ENCODE data around the gene LRCH1.

The LRCH1 gene

DNA sequence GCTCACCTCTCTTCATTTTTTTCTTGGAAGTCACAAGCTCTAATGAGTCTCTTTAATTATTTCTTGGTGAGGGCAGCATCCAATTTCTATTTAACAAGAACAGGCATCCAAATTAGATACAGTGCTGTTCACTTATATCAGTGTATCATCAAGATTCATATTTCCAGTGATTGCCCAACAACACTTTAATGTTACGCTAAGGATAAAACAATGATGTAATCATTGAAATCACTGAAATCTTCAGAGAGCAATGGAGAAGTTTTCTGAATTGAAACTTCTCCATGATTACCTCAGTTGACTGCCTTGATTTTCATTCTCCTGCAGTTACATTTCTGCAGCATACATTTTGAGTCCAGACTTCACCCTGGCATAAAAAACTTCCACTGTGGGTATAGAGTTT is 17.1 kb upstream of the LRCH1 start:
- no peak for DNase-seq (ENCODE audit: low spot score)

DNA sequence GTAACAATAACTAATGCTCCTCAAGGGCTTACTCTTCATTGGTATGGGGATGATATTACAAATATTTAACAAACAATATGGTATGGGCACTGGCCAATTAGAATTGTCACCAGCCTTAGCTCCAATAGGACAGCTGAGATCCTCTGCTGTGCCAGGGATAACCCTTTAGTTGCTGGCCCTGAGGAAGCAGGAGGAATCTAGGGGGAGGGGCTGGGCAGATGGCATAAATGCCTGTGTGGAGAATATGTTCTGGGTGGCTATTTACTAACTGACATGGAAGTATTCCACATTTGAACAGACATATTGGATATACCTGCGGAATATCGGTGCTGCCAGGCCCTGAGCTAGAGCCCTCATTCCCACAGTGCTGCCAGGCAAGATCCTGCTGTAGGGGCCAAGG is 16.6 kb upstream of the LRCH1 start:
- no peak for DNase-seq (ENCODE audit: low spot score)

DNA sequence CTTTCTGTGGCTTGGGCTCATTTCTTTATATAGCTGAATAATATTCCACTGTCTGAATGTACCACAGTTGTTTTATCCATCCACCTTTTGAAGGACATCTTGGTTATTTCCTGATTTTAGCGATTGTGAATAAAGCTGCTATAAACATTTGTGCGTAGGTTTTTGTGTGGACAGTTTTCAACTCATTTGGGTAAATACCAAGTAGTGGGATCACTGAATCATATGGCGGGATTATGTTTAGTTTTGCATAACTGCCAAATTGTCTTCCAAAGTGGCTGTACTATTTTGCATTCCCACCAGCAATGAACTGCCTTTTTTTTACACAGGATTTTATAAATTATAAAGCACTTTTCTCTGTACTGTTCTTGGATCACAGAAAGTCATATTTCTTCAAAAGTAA is 13.7 kb upstream of the LRCH1 start:
- no peak for DNase-seq (ENCODE audit: low spot score)

DNA sequence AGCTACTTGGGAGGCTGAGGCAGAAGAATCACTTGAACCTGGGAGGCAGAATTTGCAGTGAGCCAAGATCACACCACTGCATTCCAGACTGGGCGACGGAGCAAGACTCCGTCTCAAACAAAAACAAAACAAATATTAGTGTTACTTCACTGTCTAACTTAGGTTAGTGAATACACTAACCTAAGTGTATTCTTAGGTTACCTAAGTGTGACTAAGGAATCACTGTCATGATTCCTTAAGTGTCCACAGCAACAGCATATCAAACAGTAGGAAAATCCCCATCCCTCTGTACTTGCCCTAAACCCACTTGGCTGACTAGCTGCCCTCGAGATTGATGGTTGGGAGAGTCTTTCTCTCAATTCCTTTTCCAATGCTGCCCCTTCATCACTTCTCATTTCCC is 11.8 kb upstream of the LRCH1 start:
- DNase-seq (ENCODE audit: low spot score) = no peak

DNA sequence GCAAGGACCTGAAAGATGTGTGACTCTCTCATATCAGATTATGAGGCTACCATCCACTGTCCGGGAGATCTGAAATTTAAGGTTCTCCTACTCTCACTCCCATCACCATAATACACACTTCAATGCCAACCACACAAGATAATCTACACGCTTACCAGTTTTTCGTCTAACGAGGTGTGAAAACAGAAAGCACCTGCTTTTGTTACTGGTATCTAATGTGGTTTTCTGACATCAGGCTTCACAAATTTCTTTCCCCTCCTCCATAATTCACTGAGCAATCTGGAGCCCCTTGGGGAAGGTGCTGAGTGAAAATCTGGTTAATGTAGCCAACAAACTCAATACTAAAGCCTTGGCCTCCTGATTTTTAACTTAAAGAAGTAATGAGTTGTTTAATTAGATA is 10.1 kb upstream of the LRCH1 start:
- no peak for DNase-seq (ENCODE audit: low spot score)

DNA sequence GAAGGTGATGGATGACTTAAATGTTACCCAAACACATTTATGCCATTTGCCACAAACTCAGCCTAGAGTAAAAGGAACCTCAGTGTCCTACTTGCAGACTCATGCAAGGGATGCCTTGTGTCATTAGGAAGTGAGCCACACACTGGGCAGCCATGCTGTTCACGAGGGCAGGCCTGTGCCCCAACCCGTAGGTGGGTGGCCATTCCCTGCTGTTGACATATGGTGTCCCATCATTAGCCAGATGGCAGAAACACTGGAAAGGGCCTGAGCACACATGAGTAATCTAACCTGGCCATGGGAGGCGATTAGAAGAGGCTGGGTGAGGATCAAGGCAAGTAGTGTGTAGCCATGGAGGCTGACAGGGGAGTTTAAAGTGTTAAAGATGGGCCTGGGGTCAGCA is 9.7 kb upstream of the LRCH1 start:
- DNase-seq (ENCODE audit: low spot score) = no peak

DNA sequence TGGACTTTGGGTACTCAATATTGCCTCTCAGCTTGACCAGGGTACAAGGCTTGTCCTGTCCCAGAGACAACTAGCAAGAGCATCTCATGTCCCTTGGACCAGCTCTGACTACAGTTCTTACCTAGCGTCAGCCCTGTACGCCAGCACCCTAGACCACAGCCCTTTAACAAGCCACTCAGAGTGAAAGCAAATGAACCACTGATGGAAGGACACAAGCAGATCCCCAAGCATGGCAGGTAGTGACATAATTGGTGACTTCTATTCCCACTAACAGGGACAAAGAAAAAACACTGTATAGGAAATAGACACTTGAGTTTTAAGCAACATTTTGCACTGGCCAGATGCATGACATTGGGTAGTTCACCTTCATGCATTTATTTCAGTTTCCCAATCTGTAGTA is 8.8 kb upstream of the LRCH1 start:
- no peak for DNase-seq (ENCODE audit: low spot score)

DNA sequence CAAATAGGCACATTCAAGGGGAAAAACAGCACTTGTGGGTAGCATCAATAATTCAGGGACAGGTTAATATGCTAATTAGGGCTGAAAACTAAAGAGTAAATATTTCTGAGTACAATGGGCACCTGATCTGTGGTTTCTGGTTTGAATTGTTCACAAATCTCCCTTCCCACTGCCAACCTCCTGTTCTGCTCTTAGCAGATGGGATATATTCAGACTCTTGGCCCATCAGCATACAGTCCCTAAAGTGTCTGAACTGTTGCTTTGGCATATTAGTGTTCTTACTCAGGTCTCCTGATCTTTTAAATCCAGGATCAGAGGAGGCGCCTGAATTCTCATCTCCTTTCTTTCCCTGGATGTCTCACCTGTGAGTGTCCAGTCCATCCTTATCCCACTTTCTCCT is 8.2 kb upstream of the LRCH1 start:
- no peak for DNase-seq (ENCODE audit: low spot score)

DNA sequence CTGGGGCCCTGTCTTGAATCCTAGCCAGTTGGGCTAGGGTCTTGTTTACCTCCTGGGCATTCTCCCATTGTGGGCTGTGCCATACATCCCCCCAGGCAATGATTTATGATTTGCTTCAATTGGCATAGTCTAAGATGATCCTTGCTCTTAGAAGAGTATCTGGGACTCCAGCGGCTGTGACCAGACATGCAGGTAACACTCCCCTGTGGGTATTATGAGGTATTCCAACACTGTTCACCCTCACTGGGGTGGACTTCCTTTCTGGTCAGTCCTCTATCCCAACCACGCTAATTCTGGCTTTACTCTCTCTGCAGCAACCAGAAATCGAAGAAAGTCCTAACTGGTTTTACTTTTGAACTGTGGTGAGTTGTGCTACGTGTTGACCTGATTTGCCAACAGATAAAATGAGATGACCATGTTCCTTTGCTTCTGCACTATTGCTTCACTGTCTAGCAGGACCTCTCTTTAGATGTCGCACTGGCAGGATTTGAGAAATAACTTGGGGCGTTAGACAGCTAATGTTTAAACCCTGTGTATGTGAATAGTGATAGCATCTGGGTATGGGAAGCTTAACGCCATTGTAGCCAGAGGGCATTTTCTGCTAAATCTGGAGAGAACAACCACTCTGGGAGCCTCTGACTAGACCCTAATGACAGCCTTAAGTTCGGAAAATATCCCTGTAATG is 6.7 kb upstream of the LRCH1 start:
- DNase-seq (ENCODE audit: low spot score) = no peak

DNA sequence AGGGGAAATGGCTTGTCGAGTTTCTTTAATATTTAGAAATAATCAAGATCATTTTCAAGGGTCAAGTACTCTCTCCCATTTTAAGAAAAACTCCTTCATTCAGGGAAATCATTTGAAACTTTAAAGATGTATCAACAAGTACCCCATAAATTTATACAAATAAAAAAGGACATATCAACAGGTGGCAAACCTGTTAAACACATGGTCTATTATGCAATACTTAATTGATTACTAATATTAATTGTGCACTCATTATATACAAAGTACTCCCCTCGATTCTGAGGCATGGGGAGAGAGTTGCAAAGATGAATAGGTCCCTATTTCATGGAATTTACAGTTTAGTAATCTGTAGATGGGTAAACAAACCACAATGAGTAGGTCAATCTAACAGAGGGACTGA is 2.1 kb upstream of the LRCH1 start:
- DNase-seq (ENCODE audit: low spot score) = no peak

DNA sequence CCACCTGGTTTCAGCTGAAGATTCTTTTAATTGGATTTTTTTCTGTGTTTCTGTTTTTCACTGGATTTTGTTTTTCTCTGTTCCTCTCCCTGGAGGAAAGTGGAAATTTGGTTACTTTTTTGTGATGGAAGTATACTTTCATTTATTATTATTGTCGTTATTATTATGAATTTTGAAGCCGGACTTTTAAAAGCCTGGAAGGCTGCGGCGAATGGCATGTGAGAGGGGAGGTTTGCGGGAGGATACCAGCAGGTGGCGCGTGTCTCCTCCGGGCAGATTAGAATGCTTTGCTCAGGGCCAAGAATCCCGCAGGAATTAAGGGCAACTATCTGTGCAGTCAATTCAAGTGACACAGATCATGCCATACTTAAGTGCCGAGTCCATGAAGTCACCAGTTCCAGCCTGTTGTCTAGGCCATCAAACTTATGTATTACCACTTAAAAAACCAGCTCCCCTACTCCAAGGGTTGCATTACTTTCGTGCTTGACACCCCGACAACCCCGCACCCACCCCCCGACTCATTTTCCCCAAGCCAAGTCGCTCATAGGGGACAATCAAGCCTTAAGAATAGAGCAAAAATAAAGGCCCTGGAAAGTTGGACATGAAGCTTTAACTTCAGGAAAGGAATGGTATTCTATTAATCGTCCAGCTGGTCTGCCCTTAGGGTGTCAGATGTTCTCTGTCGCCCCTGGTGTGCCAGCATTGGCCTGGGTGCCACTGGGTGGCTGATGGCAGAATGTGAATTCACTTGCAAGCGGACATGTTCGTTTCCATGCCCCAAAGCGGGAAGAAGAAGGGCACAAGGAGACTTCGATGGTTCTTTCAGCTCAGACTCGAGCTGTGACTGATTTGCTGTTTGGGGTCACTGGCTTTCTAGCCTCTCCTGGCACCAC is 1.3 kb upstream of the LRCH1 start:
- DNase-seq (ENCODE audit: low spot score) = peak; percentile 78

DNA sequence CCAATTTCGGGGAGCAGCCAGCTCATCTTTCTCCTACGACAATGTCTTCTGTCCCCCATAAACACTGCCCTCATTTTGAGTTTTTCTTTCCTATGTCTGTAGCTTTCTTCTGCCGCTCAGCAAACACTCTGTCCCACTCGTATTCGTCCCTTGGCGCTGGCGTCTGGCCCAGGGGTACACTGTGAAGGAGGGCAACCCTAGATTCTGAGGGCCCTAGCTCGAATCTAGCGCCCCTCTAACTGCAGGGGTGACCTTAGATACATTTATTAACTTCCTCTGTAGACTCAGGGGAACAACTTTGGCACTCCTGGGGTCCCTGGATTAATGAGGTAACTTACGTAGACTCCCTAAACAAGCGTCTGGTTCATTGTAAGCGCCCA is 677 bp upstream of the LRCH1 start:
- DNase-seq (ENCODE audit: low spot score) = no peak

DNA sequence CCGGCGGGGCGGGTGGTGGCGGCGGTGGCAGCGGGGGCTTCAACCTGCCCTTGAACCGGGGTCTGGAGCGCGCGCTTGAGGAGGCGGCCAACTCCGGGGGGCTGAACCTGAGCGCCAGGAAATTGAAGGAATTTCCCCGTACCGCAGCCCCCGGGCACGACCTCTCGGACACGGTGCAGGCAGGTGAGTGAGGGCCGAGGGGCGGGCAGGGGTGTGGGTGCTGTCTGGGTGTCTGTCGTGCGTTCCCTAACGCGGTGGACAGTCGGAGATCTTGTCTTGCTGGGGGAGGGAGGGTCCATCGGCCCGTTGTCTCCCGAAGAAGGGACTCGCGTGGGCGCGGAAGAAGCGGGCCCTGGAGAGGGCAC is 533 bp downstream of the LRCH1 start:
- no peak for DNase-seq (ENCODE audit: low spot score)

DNA sequence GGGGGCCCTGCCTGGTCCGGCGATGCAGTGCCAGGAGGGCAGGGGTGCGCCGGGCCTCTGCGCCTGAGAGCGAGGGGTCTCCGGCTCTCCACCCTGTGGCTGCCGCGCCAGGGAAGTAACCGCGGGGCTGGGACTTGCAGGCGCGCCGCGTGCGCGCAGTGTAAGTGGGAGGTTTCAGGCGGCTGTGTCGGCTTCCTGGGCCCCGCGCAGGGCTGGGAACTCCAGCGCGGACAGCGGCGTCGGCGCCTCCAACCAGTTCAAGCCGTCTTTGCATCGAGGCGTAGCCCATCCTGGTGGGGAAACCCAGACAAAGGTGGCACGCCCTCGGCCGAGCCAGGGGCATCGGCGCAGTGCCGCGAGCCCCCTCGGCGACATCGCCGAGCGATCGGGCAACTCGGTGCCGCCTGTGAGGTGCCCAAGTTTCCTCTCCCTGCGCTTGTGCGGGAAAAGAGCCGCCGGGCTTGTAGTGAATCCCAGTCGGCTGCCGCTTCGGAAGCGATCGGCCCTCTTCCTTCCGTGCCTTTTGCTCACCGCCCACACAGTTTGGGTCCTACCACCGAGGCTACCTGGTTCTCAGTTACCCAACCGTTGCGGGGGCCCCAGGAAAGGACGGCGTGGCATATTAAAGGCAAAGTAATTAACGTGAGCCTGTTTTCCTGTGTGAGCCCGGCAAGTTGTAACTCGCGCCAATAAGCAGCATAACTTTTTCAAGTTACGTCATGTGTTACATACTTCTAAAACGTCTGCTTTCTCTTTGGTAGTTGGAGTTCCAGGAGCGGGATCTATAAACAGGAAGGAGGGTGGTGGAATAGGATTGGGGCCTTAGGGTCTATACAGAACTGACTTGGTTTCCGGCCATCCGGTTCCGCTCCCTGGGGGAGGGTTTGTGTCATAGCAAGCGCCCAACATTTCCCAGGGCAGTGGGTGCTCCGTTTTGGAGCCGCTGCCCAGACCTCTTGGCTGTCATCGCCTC is 1.2 kb downstream of the LRCH1 start:
- DNase-seq (ENCODE audit: low spot score) = peak; percentile 73

DNA sequence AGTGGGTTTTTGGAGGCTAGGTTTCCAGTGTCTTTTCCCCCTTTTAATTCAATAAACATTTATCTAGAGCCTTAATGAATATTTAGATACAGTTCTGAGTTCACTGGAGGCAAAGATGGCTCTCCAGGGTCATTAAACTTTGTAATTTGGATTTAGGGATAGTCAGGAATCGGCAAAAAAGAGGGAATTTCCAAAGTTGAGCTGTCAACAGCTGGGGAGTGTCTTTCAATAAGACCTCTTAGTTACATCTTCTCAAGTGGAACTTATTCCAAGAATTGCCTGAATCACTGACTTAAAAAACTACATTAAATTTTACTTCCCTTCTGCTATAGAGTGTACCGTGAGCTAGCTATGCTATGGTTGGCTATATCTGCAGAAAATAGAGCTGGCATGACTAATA is 2.0 kb downstream of the LRCH1 start:
- no peak for DNase-seq (ENCODE audit: low spot score)

DNA sequence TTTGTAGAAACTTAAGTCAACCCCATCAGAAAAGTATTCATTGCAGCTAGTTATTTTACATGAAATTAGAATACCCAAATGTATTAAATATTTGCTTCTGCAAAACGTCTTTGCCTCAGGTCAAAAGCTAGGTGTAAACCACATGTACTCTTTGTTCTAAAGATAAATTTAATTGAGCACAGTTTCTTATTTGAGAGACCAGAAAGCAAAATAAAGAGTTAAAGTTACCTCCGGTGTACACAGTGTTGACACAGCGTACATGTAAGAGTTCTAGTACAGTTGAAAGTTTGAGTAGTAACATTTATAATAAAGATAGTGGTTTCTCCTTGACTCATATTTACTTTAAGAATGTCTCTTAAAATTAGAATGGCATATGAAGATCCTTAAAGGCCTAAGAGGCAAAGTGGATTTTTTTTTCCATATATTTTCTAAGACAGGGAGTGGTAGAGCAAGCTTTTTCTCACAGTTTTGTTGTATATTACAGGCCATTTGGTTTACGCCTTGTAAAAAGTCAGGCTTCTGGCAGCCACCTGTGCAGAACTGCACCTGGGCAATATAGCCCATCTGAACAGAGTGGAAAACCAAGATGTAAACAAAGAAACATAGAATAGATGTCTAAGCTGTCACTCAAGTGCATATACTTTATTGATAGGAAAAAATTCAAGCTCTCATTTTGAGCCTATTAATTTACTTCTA is 2.9 kb downstream of the LRCH1 start:
- DNase-seq (ENCODE audit: low spot score) = no peak

DNA sequence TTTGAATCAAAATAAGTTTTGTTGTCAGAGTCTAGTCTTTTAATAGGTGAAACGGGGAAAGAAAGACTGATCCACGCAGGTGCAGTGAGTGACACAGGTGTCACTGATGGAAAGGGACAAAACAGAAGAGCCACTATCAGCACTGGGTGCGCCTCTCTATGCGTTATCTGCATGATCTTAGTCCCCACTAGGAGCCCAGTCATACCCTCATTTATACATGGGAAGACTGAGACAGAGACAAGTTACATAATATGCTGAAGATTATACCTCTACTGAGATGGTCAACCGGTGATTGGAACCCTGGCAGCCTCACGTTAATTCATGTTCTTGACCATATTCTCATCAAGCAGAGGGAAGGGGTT is 3.4 kb downstream of the LRCH1 start:
- no peak for DNase-seq (ENCODE audit: low spot score)

DNA sequence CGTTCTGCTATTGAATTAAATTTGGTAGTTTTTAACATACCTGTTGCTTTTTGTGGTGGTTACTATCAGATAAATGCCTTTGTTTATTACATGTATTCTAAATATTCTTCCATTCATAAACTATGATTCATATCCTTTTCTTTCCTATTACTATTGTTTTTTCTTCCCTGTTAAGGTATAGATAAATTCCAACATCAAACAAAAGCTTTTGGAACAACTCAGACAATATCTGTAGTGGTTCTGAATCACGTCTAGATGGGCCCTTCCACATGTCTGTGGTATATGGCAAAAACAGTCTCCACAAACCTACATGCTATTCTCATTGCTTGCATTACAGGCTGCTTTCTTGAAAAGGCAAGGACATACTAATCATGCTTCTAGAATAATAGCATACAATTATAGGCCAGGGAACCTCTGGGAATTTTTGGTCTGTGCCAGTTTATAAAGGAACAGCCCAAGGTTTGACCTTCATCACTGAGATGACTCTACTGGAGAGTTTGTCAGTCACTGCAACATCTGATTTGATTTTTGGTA is 6.4 kb downstream of the LRCH1 start:
- DNase-seq (ENCODE audit: low spot score) = no peak

DNA sequence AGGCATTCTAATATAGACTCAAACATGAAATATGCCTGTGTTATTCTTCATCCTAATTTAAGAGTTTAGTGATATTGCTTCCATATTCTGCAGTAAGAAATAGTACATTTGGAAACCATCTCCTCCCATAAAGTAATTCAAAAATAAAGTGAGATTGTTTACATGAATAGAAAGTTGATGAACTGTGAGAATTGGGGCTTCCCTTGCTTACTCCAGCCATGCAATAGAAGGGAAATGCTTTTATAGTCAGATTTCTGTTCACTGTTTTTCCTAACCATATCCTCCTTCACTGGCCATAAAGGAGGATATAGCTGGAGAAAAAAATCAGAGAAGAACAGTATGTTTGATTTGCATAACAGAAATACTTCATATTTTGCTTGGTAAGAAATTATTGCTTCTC is 7.8 kb downstream of the LRCH1 start:
- no peak for DNase-seq (ENCODE audit: low spot score)

DNA sequence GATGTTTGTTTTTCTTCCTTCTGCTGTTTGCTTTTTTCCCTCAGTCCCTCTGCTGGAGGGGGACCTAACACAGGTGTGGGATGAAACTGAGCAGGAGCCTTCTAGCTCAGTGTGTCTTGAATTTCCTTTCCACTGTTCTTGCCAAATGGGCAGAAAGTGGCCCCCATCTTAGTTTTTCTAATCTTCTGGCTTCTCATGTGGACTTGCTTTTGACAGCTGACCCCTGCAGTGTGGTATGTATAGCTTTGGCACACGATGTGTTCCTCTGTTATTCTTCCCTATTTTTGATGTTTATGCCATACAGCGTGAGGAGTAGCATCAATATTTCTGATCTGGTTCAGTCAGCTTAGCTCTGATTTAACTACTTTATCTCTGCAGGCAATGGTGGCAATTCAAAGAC is 8.3 kb downstream of the LRCH1 start:
- DNase-seq (ENCODE audit: low spot score) = no peak

DNA sequence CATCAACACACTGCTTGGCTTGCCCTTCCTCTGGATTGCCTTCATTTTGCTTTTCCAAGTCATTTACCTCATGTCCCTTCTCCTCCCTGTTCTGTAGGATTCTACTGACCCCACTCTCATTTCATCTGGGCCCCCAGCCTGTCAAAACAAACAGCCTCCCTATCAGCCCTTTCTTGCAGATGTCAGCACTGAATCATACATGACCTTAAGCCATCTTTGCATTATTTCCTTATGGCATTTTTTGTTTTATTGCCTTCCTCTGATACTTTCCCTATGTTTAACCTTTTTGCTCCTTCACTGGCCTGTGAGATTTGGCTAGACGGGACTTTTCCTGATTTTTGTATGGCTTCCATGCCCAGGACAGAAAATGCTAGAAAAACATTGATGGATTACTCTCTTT is 8.7 kb downstream of the LRCH1 start:
- no peak for DNase-seq (ENCODE audit: low spot score)

DNA sequence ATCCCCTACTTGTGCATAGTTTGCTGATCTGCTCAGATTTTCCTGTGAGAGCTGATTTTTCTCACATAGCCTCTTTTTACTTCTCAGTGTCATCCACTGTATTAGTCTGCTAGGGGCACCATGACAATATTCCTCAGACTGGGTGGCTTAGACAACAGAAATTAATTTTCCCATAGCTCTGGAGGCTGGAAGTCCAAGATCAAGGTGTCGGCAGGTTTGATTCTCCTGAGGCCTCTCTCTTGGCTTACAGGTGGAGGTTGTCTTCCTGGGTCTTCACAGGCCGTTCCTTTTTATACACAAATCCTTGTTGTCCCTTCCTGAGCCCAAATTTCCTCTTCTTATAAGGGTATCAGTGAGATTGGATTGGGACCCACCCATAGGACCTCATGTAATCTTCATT is 9.2 kb downstream of the LRCH1 start:
- DNase-seq (ENCODE audit: low spot score) = no peak

Data from AG08396 (cell line).